H9 (cell line): ENCODE data around the gene SDK1. TPM values are rescaled to one million over a fixed set of nuclear protein-coding genes. Genes with fewer than 3 reads are reported as not detected.

Experiments used
- DNase-seq: peaks from one replicate; pipeline ENCODE4 v3.0.0-alpha.2; 2017
- H2AFZ ChIP-seq: one replicate; pipeline ENCODE4 v1.6.1; 2013; ENCODE audit warnings: mild to moderate bottlenecking, low read length, control low read depth, moderate library complexity
- H2AK5ac ChIP-seq: 2 replicates; pipeline ENCODE4 v1.6.1; 2013; ENCODE audit warnings: low read length, control low read depth, mixed read lengths; ENCODE audit not compliant: insufficient read length
- H2BK120ac ChIP-seq: one replicate; pipeline ENCODE4 v1.6.1; 2013; ENCODE audit warnings: low read depth, mild to moderate bottlenecking, low read length, control low read depth, inconsistent platforms; ENCODE audit not compliant: poor library complexity, severe bottlenecking
- H2BK12ac ChIP-seq: 2 replicates; pipeline ENCODE4 v1.6.1; 2013; ENCODE audit warnings: low read length, control low read depth, mixed read lengths, low read depth; ENCODE audit not compliant: insufficient read length
- H2BK15ac ChIP-seq: 2 replicates; pipeline ENCODE4 v1.6.1; 2013; ENCODE audit warnings: low read depth, low read length, control low read depth
- H2BK20ac ChIP-seq: one replicate; pipeline ENCODE4 v1.6.1; 2013; ENCODE audit warnings: low read depth, mild to moderate bottlenecking, low read length, control low read depth, inconsistent platforms; ENCODE audit not compliant: poor library complexity, severe bottlenecking
- H2BK5ac ChIP-seq: 2 replicates; pipeline ENCODE4 v1.6.1; 2013; ENCODE audit warnings: low read length, control low read depth, mixed read lengths; ENCODE audit not compliant: insufficient read length
- H3K14ac ChIP-seq: 2 replicates; pipeline ENCODE4 v1.6.1; 2013; ENCODE audit warnings: low read length, control low read depth; ENCODE audit not compliant: insufficient read depth
- H3K18ac ChIP-seq: 2 replicates; pipeline ENCODE4 v1.6.1; 2013; ENCODE audit warnings: low read depth, mild to moderate bottlenecking, mixed read lengths, low read length, control low read depth; ENCODE audit not compliant: insufficient read length
- H3K23ac ChIP-seq: 2 replicates; pipeline ENCODE4 v1.6.1; 2013; ENCODE audit warnings: low read length, control low read depth, mixed read lengths, low read depth; ENCODE audit not compliant: insufficient read length
- H3K23me2 ChIP-seq: 2 replicates; pipeline ENCODE4 v1.6.1; 2013; ENCODE audit warnings: low read depth, mild to moderate bottlenecking, mixed read lengths, low read length, control low read depth; ENCODE audit not compliant: insufficient read length, poor library complexity, severe bottlenecking
- H3K27ac ChIP-seq: 2 replicates; pipeline ENCODE4 v1.5.1; 2013; ENCODE audit warnings: low read length, control low read depth, mixed read lengths, low read depth; ENCODE audit not compliant: insufficient read length
- H3K27me3 ChIP-seq: 2 replicates; pipeline ENCODE4 v1.6.1; 2013; ENCODE audit warnings: low read length, control low read depth, inconsistent platforms; ENCODE audit not compliant: insufficient read depth
- H3K4ac ChIP-seq: 2 replicates; pipeline ENCODE4 v1.6.1; 2013; ENCODE audit warnings: low read depth, mild to moderate bottlenecking, control low read depth, inconsistent platforms, low read length, moderate library complexity
- H3K4me1 ChIP-seq: 2 replicates; pipeline ENCODE4 v1.6.1; 2013; ENCODE audit warnings: low read length, control low read depth, inconsistent platforms; ENCODE audit not compliant: insufficient read depth
- H3K4me2 ChIP-seq: 2 replicates; pipeline ENCODE4 v1.6.1; 2013; ENCODE audit warnings: low read length, control low read depth, mixed read lengths; ENCODE audit not compliant: insufficient read length, insufficient read depth
- H3K56ac ChIP-seq: 2 replicates; pipeline ENCODE4 v1.6.1; 2013; ENCODE audit warnings: low read depth, mild to moderate bottlenecking, mixed read lengths, low read length, control low read depth; ENCODE audit not compliant: insufficient read length
- H3K79me1 ChIP-seq: 2 replicates; pipeline ENCODE4 v1.6.1; 2013; ENCODE audit warnings: low read depth, mild to moderate bottlenecking, moderate library complexity, low read length, control low read depth, inconsistent platforms; ENCODE audit not compliant: insufficient read depth, poor library complexity, severe bottlenecking
- H3K79me2 ChIP-seq: 2 replicates; pipeline ENCODE4 v1.6.1; 2013; ENCODE audit warnings: low read length, control low read depth, inconsistent platforms; ENCODE audit not compliant: insufficient read depth
- H3K9ac ChIP-seq: 2 replicates; pipeline ENCODE4 v1.6.1; 2013; ENCODE audit warnings: low read length, control low read depth, mixed read lengths; ENCODE audit not compliant: insufficient read length; ENCODE audit errors: extremely low read depth
- H3K9me3 ChIP-seq: one replicate; pipeline ENCODE4 v1.6.1; 2013; ENCODE audit warnings: low read depth, low read length, inconsistent platforms; ENCODE audit not compliant: control insufficient read depth
- H3T11ph ChIP-seq: one replicate; pipeline ENCODE4 v1.6.1; 2013; ENCODE audit warnings: mild to moderate bottlenecking, low read length, control low read depth, inconsistent platforms
- H4K20me1 ChIP-seq: one replicate; pipeline ENCODE4 v1.6.1; 2013; ENCODE audit not compliant: control insufficient read depth, insufficient read length, insufficient read depth
- H4K5ac ChIP-seq: 2 replicates; pipeline ENCODE4 v1.6.1; 2013; ENCODE audit warnings: low read depth, mild to moderate bottlenecking, mixed read lengths, low read length, control low read depth; ENCODE audit not compliant: insufficient read length
- H4K8ac ChIP-seq: replicated peaks from 2 replicates; pipeline ENCODE4 v1.6.1; 2013; ENCODE audit warnings: low read length, control low read depth, mixed read lengths, low read depth; ENCODE audit not compliant: insufficient read length
- H4K91ac ChIP-seq: 2 replicates; pipeline ENCODE4 v1.6.1; 2013; ENCODE audit warnings: low read depth, mild to moderate bottlenecking, moderate library complexity, mixed read lengths, low read length, control low read depth; ENCODE audit not compliant: insufficient read length
- H3K27ac Mint-ChIP-seq, 3 experiments: 2 replicates in 2 of 3; 3 replicates in 1 of 3; pipeline ENCODE4 v1.8.0; 2020 to 2021; ENCODE audit warnings: mixed read lengths in 3 of 3, mild to moderate bottlenecking in 1 of 3, moderate library complexity in 1 of 3
- H3K27me3 Mint-ChIP-seq: 2 replicates; pipeline ENCODE4 v1.8.0; 2021; ENCODE audit warnings: low read depth, mild to moderate bottlenecking, moderate library complexity, mixed read lengths
- H3K36me3 Mint-ChIP-seq, 3 experiments: 2 replicates in 2 of 3; 3 replicates in 1 of 3; pipeline ENCODE4 v1.8.0; 2020 to 2021; ENCODE audit warnings: low read depth in 3 of 3, mixed read lengths in 3 of 3; ENCODE audit not compliant: insufficient read depth in 1 of 3
- H3K4me1 Mint-ChIP-seq, 2 experiments: 2 replicates each; pipeline ENCODE4 v1.8.0; 2020; ENCODE audit warnings: mixed read lengths in 2 of 2
- H3K4me3 Mint-ChIP-seq, 2 experiments: 2 replicates in 1 of 2; 3 replicates in 1 of 2; pipeline ENCODE4 v1.8.0; 2020 to 2021; ENCODE audit warnings: mild to moderate bottlenecking in 2 of 2, mixed read lengths in 2 of 2, moderate library complexity in 1 of 2
- H3K9me3 Mint-ChIP-seq, 2 experiments: 2 replicates in 1 of 2; 3 replicates in 1 of 2; pipeline ENCODE4 v1.8.0; 2020; ENCODE audit warnings: mild to moderate bottlenecking in 2 of 2, mixed read lengths in 2 of 2, moderate library complexity in 1 of 2
- WGBS: extraction: QIAGEN DNeasy Blood & Tissue Kit; methylation state at CpG from one replicate; pipeline ENCODE4 v1.1.7; 2013; ENCODE audit warnings: missing lambda C conversion rate, low lambda C conversion rate, mixed read lengths; ENCODE audit not compliant: insufficient read length; ENCODE audit errors: extremely low coverage; 5-methylcytosine and 5-hydroxymethylcytosine counted together
- total RNA-seq: library from RNA; stranded (reverse); gene quantifications from 2 replicates; pipeline ENCODE4 v1.2.1, GENCODE V29; 2021
- TF ChIP-seq, protein P1 (sequence below): fragments of 200-600 bp; sonication (generic); conservative IDR thresholded peaks from 3 replicates; pipeline ENCODE4 v1.8.0; 2021; ENCODE audit warnings: antibody characterized with exemption, mild to moderate bottlenecking

Gene SDK1
- total RNA-seq, 1 experiment from 2014 or later: 8.7 TPM

GRCh38 chr7:4210821-4211220, 909.8 kb downstream of the SDK1 start:
- H2BK12ac ChIP-seq: no peak overlapping the region
- DNase-seq: no peak
- WGBS: no CpG with 5 or more reads among the region's 13 CpGs
- H3K27me3 Mint-ChIP-seq: no peaks in the 10 kb centered on the region
- H3K79me2 ChIP-seq: no peaks in the 10 kb centered on the region
- H4K5ac ChIP-seq: no peak overlapping the region
- H3K27ac ChIP-seq: no peak overlapping the region
- H2BK15ac ChIP-seq: no peak overlapping the region
- H3K4me1 Mint-ChIP-seq: no peaks in the 10 kb centered on the region
- H3K14ac ChIP-seq: no peak overlapping the region; the same call in 1 of the 2 replicates
- H3K56ac ChIP-seq: no peak overlapping the region
- no peaks in the 10 kb centered on the region for H3K27me3 ChIP-seq
- H3K23me2 ChIP-seq: no peaks in the 10 kb centered on the region
- H2BK5ac ChIP-seq: no peak overlapping the region
- H4K91ac ChIP-seq: no peak overlapping the region
- H3K79me1 ChIP-seq: no peaks in the 10 kb centered on the region
- TF ChIP-seq, protein P1, sequence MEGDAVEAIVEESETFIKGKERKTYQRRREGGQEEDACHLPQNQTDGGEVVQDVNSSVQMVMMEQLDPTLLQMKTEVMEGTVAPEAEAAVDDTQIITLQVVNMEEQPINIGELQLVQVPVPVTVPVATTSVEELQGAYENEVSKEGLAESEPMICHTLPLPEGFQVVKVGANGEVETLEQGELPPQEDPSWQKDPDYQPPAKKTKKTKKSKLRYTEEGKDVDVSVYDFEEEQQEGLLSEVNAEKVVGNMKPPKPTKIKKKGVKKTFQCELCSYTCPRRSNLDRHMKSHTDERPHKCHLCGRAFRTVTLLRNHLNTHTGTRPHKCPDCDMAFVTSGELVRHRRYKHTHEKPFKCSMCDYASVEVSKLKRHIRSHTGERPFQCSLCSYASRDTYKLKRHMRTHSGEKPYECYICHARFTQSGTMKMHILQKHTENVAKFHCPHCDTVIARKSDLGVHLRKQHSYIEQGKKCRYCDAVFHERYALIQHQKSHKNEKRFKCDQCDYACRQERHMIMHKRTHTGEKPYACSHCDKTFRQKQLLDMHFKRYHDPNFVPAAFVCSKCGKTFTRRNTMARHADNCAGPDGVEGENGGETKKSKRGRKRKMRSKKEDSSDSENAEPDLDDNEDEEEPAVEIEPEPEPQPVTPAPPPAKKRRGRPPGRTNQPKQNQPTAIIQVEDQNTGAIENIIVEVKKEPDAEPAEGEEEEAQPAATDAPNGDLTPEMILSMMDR: no peak
- no peaks in the 10 kb centered on the region for H3K4me1 ChIP-seq
- H2AFZ ChIP-seq: no peak overlapping the region
- H3K23ac ChIP-seq: no peak overlapping the region
- no peak overlapping the region for H3K4me3 Mint-ChIP-seq
- H3K9me3 ChIP-seq: no peaks in the 10 kb centered on the region
- no peak overlapping the region for H2BK120ac ChIP-seq
- H3T11ph ChIP-seq: no peak overlapping the region
- no peak overlapping the region for H2BK20ac ChIP-seq
- no peaks in the 10 kb centered on the region; a peak in 1 of 5 replicates for H3K9me3 Mint-ChIP-seq
- H3K4me2 ChIP-seq: no peak overlapping the region
- H3K9ac ChIP-seq: no peak overlapping the region
- no peaks in the 10 kb centered on the region for H3K36me3 Mint-ChIP-seq
- H3K4ac ChIP-seq: no peak overlapping the region
- no peak overlapping the region for H4K8ac ChIP-seq
- H3K18ac ChIP-seq: no peak overlapping the region
- H2AK5ac ChIP-seq: no peak overlapping the region
- no peaks in the 10 kb centered on the region for H4K20me1 ChIP-seq
- peak overlapping the region in 1 of 3 experiments; percentile 45; a peak in 1 of 7 replicates for H3K27ac Mint-ChIP-seq
